Measurements from ENCODE around the gene AQP4.

Gene AQP4

DNA sequence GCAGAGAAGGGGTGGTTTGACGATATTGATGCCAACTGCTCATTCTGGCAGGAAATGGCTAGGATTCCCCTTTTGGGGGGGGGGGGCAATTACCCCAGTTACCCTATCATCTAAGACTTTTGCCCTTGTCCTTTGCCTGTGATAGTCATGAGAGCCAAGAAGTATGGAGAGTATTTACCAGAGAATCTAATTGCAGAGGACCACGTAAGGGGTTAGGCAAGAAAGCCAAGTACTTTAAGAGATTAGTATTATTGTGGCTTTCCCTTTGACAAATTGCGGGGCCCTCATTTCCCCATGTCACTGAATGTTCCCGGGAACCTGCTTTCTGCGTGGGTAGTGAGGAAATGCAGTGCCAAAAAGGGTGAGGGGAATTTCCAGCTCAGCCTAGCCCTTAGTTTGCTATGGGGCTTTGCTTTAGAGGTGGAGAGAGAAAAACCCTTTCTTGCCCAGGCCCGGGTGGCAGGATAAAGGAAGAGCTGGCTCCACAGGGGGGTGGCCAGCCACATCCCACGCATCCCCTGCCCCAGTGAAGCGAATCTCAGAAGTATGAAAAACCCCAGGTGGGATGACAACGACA is 1.5 kb downstream of the AQP4 start:
- DNase-seq (ENCODE audit: low spot score) (no peak), ATAC-seq (ENCODE audit: low read depth) (no peak)
- Histone ChIP-seq H3K27me3 (ENCODE audit: insufficient read depth, poor library complexity, severe bottlenecking) (peaks cover 46% of the 10 kb centered on the region), H3K27ac (ENCODE audit: poor library complexity, severe bottlenecking) (no peak overlapping the region), H3K9me3 (ENCODE audit: severe bottlenecking) (no peaks in the 10 kb centered on the region), H3K4me3 (ENCODE audit: severe bottlenecking) (no peak overlapping the region), H3K36me3 (ENCODE audit: low read depth) (no peaks in the 10 kb centered on the region), H3K4me1 (ENCODE audit: insufficient read depth, poor library complexity, severe bottlenecking) (no peaks in the 10 kb centered on the region)
- TF ChIP-seq, protein P1, sequence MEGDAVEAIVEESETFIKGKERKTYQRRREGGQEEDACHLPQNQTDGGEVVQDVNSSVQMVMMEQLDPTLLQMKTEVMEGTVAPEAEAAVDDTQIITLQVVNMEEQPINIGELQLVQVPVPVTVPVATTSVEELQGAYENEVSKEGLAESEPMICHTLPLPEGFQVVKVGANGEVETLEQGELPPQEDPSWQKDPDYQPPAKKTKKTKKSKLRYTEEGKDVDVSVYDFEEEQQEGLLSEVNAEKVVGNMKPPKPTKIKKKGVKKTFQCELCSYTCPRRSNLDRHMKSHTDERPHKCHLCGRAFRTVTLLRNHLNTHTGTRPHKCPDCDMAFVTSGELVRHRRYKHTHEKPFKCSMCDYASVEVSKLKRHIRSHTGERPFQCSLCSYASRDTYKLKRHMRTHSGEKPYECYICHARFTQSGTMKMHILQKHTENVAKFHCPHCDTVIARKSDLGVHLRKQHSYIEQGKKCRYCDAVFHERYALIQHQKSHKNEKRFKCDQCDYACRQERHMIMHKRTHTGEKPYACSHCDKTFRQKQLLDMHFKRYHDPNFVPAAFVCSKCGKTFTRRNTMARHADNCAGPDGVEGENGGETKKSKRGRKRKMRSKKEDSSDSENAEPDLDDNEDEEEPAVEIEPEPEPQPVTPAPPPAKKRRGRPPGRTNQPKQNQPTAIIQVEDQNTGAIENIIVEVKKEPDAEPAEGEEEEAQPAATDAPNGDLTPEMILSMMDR (IDR thresholded peaks at IDR 0.05; ENCODE audit: poor library complexity, severe bottlenecking) = no peak

DNA sequence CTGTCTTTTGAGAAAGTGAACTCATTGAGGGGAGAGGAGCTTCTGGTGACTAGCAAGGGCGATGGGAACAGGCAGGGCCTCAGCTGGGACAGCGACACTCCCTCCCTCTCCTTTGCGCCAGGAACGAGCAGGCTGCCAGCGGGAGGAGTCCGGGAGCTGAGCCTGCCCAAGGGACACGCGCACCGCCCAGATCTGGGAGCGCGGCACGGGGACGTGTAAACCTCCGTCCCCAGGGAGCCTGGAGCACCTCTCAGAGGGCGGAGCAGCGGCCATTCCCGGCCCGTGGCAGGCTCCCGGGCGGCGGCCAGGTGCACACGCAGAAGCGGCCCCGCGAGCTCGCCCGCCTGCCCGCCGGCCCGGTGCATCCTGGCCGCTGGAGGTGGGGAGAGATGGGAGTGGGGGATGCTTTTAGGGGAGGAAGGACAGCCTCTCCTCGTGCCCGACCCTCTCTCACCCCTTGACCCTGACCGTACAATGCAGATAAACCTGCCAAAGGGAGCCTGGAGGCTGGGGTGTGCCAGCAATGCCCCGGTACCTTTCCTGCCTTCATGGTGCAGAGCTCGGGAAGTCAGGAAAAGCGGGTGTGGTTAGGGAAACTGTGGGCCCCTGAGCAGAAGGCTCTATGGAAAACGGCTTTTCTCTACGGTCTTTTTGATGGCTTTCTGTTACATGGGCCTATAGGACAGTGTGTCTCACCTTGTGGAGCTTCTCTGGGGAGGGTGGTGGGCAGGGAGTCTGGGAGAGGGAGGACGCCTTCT is 2.2 kb downstream of the AQP4 start:
- Histone ChIP-seq H3K27me3 (ENCODE audit: insufficient read depth, poor library complexity, severe bottlenecking) (peaks cover 39% of the 10 kb centered on the region), H3K4me1 (ENCODE audit: insufficient read depth, poor library complexity, severe bottlenecking) (no peaks in the 10 kb centered on the region), H3K27ac (ENCODE audit: poor library complexity, severe bottlenecking) (no peak overlapping the region), H3K4me3 (ENCODE audit: severe bottlenecking) (no peak overlapping the region), H3K9me3 (ENCODE audit: severe bottlenecking) (no peaks in the 10 kb centered on the region), H3K36me3 (ENCODE audit: low read depth) (no peaks in the 10 kb centered on the region)
- TF ChIP-seq, protein P1 (IDR thresholded peaks at IDR 0.05; ENCODE audit: poor library complexity, severe bottlenecking) = no peak
- DNase-seq (ENCODE audit: low spot score) (no peak), ATAC-seq (ENCODE audit: low read depth) (peak; percentile 74)

DNA sequence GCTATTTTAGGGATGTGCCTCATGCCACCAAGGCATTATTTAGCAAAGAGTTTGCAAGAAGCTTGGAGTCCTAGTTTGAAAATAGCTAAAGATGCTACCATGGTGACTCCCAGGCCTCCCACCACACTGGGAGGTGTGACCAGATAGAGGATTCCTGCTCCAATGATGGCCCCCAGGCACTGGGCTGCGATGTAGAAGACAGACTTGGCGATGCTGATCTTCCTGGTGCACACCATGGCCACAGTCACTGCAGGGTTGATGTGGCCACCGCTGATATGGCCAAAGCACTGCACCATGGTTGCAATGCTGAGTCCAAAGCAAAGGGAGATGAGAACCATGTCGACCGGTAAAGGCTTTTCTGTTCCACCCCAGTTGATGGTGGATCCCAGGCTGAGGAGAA is 3.4 kb downstream of the AQP4 start:
- peaks cover 39% of the 10 kb centered on the region for H3K27me3 ChIP-seq (ENCODE audit: insufficient read depth, poor library complexity, severe bottlenecking)
- ATAC-seq (ENCODE audit: low read depth) (no peak), DNase-seq (ENCODE audit: low spot score) (no peak)
- TF ChIP-seq, protein P1 (IDR thresholded peaks at IDR 0.05; ENCODE audit: poor library complexity, severe bottlenecking) = no peak
- no peaks in the 10 kb centered on the region for H3K4me1 ChIP-seq (ENCODE audit: insufficient read depth, poor library complexity, severe bottlenecking)
- H3K27ac ChIP-seq (ENCODE audit: poor library complexity, severe bottlenecking) = no peak overlapping the region
- H3K36me3 ChIP-seq (ENCODE audit: low read depth) = no peaks in the 10 kb centered on the region
- H3K4me3 ChIP-seq (ENCODE audit: severe bottlenecking) = no peak overlapping the region
- no peaks in the 10 kb centered on the region for H3K9me3 ChIP-seq (ENCODE audit: severe bottlenecking)

DNA sequence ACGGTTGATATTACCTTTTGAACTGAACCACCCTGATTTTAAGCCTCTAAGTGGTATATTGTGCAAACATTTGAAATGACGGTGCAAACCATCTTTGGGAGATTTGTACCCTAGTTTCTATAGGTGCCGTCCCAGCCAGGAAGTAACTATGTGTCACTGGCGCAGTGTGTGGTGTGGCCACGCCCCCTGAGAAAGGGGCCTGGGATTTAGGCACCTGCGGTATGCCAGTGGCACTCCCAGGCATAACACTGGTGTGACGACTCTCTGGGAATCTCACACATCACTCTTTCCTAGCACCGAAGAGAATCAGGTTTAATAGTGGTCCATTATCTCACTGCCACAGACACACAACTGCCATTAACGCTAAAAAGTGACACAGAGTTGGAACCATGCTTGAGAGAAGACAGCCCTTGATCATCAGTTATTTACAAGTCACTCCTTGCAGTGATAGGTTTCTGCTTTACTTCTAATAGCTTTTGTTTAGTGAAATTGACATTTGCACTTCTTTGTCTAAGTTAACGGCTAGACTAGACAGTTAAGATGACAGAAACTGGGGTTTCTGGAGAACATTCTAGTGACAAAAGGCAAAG is 11.1 kb downstream of the AQP4 start:
- no peaks in the 10 kb centered on the region for H3K4me1 ChIP-seq (ENCODE audit: insufficient read depth, poor library complexity, severe bottlenecking)
- H3K36me3 ChIP-seq (ENCODE audit: low read depth) = no peaks in the 10 kb centered on the region
- H3K4me3 ChIP-seq (ENCODE audit: severe bottlenecking) = no peak overlapping the region
- H3K9me3 ChIP-seq (ENCODE audit: severe bottlenecking) = no peaks in the 10 kb centered on the region
- no peaks in the 10 kb centered on the region for H3K27me3 ChIP-seq (ENCODE audit: insufficient read depth, poor library complexity, severe bottlenecking)
- TF ChIP-seq, protein P1 (IDR thresholded peaks at IDR 0.05; ENCODE audit: poor library complexity, severe bottlenecking) = no peak
- ATAC-seq (ENCODE audit: low read depth) = no peak
- DNase-seq (ENCODE audit: low spot score) = no peak
- H3K27ac ChIP-seq (ENCODE audit: poor library complexity, severe bottlenecking) = no peak overlapping the region

DNA sequence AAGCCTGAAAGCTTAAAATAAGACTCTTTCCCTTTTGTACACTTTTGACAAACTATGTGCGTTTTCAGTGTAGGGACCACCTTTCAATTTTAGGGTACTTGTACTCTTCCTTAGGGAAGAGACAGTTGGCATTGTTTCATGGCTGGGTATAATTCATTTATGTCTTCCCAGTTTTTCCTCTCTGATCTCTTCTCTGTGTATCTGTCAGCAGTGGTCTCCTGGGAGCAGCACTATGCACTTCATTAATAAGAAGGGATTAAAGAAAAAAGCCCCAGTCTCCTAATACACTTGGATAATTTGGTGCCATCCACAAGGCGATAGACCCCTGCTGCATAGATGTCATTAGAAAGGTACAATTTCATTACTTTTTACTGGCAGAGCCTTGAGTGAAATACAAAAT is 12.1 kb downstream of the AQP4 start:
- TF ChIP-seq, protein P1 (IDR thresholded peaks at IDR 0.05; ENCODE audit: poor library complexity, severe bottlenecking) = no peak
- ATAC-seq (ENCODE audit: low read depth) (no peak), DNase-seq (ENCODE audit: low spot score) (no peak)
- no peaks in the 10 kb centered on the region for H3K36me3 ChIP-seq (ENCODE audit: low read depth)
- no peaks in the 10 kb centered on the region for H3K4me1 ChIP-seq (ENCODE audit: insufficient read depth, poor library complexity, severe bottlenecking)
- no peaks in the 10 kb centered on the region for H3K9me3 ChIP-seq (ENCODE audit: severe bottlenecking)
- H3K27ac ChIP-seq (ENCODE audit: poor library complexity, severe bottlenecking) = no peak overlapping the region
- no peaks in the 10 kb centered on the region for H3K27me3 ChIP-seq (ENCODE audit: insufficient read depth, poor library complexity, severe bottlenecking)
- H3K4me3 ChIP-seq (ENCODE audit: severe bottlenecking) = no peak overlapping the region

Measured in RWPE2 (cell line).